DOHH2 (cell line): Measurements from ENCODE around the gene PAN3.

Source experiments
- H3F3A ChIP-seq: fragments of 200-600 bp; sonication (generic), shearing (Covaris generic); 2 replicates; pipeline ENCODE4 v1.6.0; 2016; ENCODE audit warnings: antibody characterized with exemption, mild to moderate bottlenecking; ENCODE audit not compliant: control insufficient read depth, insufficient read depth
- H3K27ac ChIP-seq: fragments of 200-600 bp; sonication (generic); 2 replicates; pipeline ENCODE4 v1.5.1; 2014; ENCODE audit warnings: low read depth, mild to moderate bottlenecking, low read length, moderate library complexity
- H3K27me3 ChIP-seq: fragments of 200-600 bp; sonication (generic); 2 replicates; pipeline ENCODE4 v1.6.1; 2014; ENCODE audit warnings: mild to moderate bottlenecking, low read length, mixed read lengths; ENCODE audit not compliant: control insufficient read depth
- H3K36me3 ChIP-seq: fragments of 200-600 bp; sonication (generic); 2 replicates; pipeline ENCODE4 v1.6.1; 2014; ENCODE audit warnings: mild to moderate bottlenecking, low read length, moderate library complexity, mixed read lengths; ENCODE audit not compliant: control insufficient read depth
- H3K4me1 ChIP-seq: fragments of 200-600 bp; sonication (generic); 2 replicates; pipeline ENCODE4 v1.6.1; 2014; ENCODE audit warnings: mild to moderate bottlenecking, low read length, mixed read lengths; ENCODE audit not compliant: control insufficient read depth
- H3K4me2 ChIP-seq: fragments of 200-600 bp; sonication (generic); 2 replicates; pipeline ENCODE4 v1.6.0; 2014; ENCODE audit warnings: mild to moderate bottlenecking, low read length, moderate library complexity
- H3K4me3 ChIP-seq: fragments of 200-600 bp; sonication (generic); 2 replicates; pipeline ENCODE4 v1.5.1; 2014; ENCODE audit warnings: mild to moderate bottlenecking, low read length, mixed read lengths
- H3K79me2 ChIP-seq: fragments of 200-600 bp; sonication (generic); 2 replicates; pipeline ENCODE4 v1.6.1; 2014; ENCODE audit warnings: mild to moderate bottlenecking, low read length, mixed read lengths; ENCODE audit not compliant: control insufficient read depth
- H3K9me2 ChIP-seq: fragments of 200-600 bp; sonication (generic); replicated peaks from 2 replicates; pipeline ENCODE4 v1.6.1; 2014; ENCODE audit warnings: mild to moderate bottlenecking, low read length, mixed read lengths; ENCODE audit not compliant: control insufficient read depth
- H3K9me3 ChIP-seq: fragments of 200-600 bp; sonication (generic); 2 replicates; pipeline ENCODE4 v1.6.1; 2014; ENCODE audit warnings: antibody characterized with exemption, low read length, mixed read lengths; ENCODE audit not compliant: control insufficient read depth, insufficient read depth
- H4K20me1 ChIP-seq: fragments of 200-600 bp; sonication (generic); 2 replicates; pipeline ENCODE4 v1.6.0; 2014; ENCODE audit warnings: low read depth, mild to moderate bottlenecking, antibody characterized with exemption, low read length, moderate library complexity; ENCODE audit not compliant: control insufficient read depth, insufficient read depth
- CTCF ChIP-seq: fragments of 200-600 bp; sonication (generic); IDR thresholded peaks from one replicate; pipeline ENCODE4 v1.5.1; 2014; ENCODE audit warnings: antibody characterized with exemption, mild to moderate bottlenecking, low read depth, low read length; ENCODE audit not compliant: poor library complexity, severe bottlenecking
- EZH2phosphoT487 ChIP-seq: fragments of 200-600 bp; sonication (generic); IDR thresholded peaks from 2 replicates; pipeline ENCODE4 v1.6.1; 2017; ENCODE audit warnings: borderline replicate concordance, mild to moderate bottlenecking, antibody characterized with exemption, low read length, moderate library complexity, mixed read lengths

The PAN3 gene

GRCh38 chr13:28336193-28336657, 197.9 kb downstream of the PAN3 start:
- no peaks in the 10 kb centered on the region for H3K9me3 ChIP-seq
- H3K4me2 ChIP-seq: no peak overlapping the region
- no peaks in the 10 kb centered on the region for H3K79me2 ChIP-seq
- no peaks in the 10 kb centered on the region for H3K9me2 ChIP-seq
- no peaks in the 10 kb centered on the region for H4K20me1 ChIP-seq
- TF ChIP-seq EZH2phosphoT487 (no peak), CTCF (no peak)
- H3K27ac ChIP-seq: no peak overlapping the region
- peaks cover 3% of the 10 kb centered on the region; the same call in 1 of the 2 replicates for H3K27me3 ChIP-seq
- H3K36me3 ChIP-seq: no peaks in the 10 kb centered on the region
- H3K4me1 ChIP-seq: no peaks in the 10 kb centered on the region
- H3F3A ChIP-seq: no peaks in the 10 kb centered on the region
- H3K4me3 ChIP-seq: no peak overlapping the region

GRCh38 chr13:28337166-28338005, 199.0 kb downstream of the PAN3 start:
- Histone ChIP-seq H3F3A (no peaks in the 10 kb centered on the region), H3K9me3 (no peaks in the 10 kb centered on the region), H4K20me1 (no peaks in the 10 kb centered on the region), H3K79me2 (no peaks in the 10 kb centered on the region), H3K36me3 (no peaks in the 10 kb centered on the region), H3K4me3 (no peak overlapping the region), H3K4me1 (no peaks in the 10 kb centered on the region), H3K27me3 (peaks cover 3% of the 10 kb centered on the region; the same call in 1 of the 2 replicates), H3K9me2 (no peaks in the 10 kb centered on the region), H3K27ac (no peak overlapping the region), H3K4me2 (no peak overlapping the region)
- TF ChIP-seq CTCF: no peak
- TF ChIP-seq EZH2phosphoT487: no peak

DNA sequence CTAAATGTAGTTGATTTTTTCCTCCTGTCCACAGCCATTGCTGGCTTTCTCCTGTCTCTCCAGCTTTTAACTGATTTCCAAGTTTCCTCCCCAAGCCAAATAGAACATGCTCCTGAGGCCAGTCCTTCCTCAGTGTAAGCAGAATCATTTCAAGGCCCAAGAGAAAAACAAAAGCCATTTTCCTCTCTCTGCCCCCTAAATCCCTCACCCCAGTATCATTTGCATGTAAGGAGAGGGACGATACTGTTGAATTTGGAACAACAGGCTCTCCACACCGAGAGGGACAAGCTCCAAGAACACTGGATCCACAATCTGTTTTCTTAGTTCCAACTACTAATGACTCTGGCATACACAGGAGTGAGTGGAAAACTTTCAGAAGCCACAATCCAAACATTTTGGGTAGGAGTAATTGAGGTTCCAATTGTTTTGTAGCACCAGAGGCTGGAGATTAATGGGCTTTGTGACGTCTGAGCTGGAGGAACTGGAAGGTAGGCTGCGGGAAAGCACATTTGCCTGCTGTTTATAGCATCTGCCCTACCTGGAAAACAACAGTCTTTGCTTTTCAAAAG, 199.7 kb downstream of the PAN3 start:
- no peaks in the 10 kb centered on the region for H3F3A ChIP-seq
- H3K27ac ChIP-seq: no peak overlapping the region
- H3K9me3 ChIP-seq: no peaks in the 10 kb centered on the region
- H3K27me3 ChIP-seq: peaks cover 3% of the 10 kb centered on the region; the same call in 1 of the 2 replicates
- H3K4me1 ChIP-seq: no peaks in the 10 kb centered on the region
- H3K79me2 ChIP-seq: no peaks in the 10 kb centered on the region
- H3K36me3 ChIP-seq: no peaks in the 10 kb centered on the region
- no peak overlapping the region for H3K4me2 ChIP-seq
- TF ChIP-seq CTCF (no peak), EZH2phosphoT487 (no peak)
- no peaks in the 10 kb centered on the region for H4K20me1 ChIP-seq
- H3K4me3 ChIP-seq: no peak overlapping the region
- no peaks in the 10 kb centered on the region for H3K9me2 ChIP-seq
